Measurements from ENCODE around the gene FANCM. TPM values are rescaled to one million over a fixed set of nuclear protein-coding genes. Genes with fewer than 3 reads are reported as not detected.
"Not testable (repeated sequence)": the region's sequence is repeated elsewhere in the genome, so short reads cannot be mapped to it uniquely, and the experiment has no call there.

FANCM gene
- total RNA-seq, 1 experiment from 2014 or later: 11.4 TPM

DNA sequence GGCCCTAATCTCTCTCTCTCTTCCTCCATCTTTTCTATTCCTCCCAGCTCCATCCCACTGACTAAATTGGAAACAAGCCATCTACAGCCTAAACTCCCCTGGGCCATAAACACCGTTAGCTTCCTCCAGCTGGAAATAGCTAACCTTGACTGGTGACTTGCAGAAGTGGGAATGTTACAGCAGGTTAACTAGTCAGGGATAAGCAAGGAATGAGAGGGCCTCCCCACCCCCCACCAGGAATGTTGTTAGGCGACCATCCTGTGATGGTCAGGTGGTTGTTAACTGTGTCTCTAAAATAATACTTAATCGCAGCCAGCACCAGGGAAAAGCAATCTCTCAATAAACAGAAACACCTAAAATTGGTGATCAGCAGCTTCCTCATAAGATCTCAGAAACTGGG, 76.5 kb downstream of the FANCM start:
- CTCF ChIA-PET: no interaction called here
- intact Hi-C loops (cut with micrococcal nuclease; ENCODE audit: unreplicated experiment): no loop called here
- TF ChIP-seq, protein P1, sequence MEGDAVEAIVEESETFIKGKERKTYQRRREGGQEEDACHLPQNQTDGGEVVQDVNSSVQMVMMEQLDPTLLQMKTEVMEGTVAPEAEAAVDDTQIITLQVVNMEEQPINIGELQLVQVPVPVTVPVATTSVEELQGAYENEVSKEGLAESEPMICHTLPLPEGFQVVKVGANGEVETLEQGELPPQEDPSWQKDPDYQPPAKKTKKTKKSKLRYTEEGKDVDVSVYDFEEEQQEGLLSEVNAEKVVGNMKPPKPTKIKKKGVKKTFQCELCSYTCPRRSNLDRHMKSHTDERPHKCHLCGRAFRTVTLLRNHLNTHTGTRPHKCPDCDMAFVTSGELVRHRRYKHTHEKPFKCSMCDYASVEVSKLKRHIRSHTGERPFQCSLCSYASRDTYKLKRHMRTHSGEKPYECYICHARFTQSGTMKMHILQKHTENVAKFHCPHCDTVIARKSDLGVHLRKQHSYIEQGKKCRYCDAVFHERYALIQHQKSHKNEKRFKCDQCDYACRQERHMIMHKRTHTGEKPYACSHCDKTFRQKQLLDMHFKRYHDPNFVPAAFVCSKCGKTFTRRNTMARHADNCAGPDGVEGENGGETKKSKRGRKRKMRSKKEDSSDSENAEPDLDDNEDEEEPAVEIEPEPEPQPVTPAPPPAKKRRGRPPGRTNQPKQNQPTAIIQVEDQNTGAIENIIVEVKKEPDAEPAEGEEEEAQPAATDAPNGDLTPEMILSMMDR (IDR thresholded peaks at IDR 0.05; ENCODE audit: unreplicated experiment): no peak
- no peaks in the 10 kb centered on the region for H3K27me3 Mint-ChIP-seq (ENCODE audit: unreplicated experiment)
- no peaks in the 10 kb centered on the region for H3K9me3 Mint-ChIP-seq (ENCODE audit: low read depth, unreplicated experiment)
- DNase-seq: no peak
- H3K36me3 Mint-ChIP-seq (ENCODE audit: insufficient read depth, unreplicated experiment): peaks cover 15% of the 10 kb centered on the region
- BruUV-seq (replicated peaks): no TSS peak
- no peak overlapping the region for H3K4me3 Mint-ChIP-seq (ENCODE audit: low read depth, unreplicated experiment)
- H3K4me1 Mint-ChIP-seq (ENCODE audit: low read depth, unreplicated experiment): peaks cover 7% of the 10 kb centered on the region
- H3K27ac Mint-ChIP-seq (ENCODE audit: unreplicated experiment): no peak overlapping the region

DNA sequence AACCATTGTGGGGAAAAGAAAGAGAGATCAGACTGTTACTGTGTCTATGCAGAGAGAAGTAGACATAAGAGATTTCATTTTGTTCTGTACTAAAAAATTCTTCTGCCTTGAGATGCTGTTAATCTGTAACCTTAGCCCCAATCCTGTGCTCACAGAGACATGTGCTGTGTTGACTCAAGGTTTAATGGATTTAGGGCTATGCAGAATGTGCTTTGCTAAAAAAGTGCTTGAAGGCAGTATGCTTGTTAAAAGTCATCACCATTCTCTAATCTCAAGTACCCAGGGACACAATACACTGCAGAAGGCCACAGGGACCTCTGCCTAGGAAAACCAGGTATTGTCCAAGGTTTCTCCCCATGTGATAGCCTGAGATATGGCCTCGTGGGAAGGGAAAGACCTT, 78.0 kb downstream of the FANCM start:
- H3K9me3 Mint-ChIP-seq (ENCODE audit: low read depth, unreplicated experiment); DNase-seq; H3K27me3 Mint-ChIP-seq (ENCODE audit: unreplicated experiment); intact Hi-C loops (cut with micrococcal nuclease; ENCODE audit: unreplicated experiment); H3K27ac Mint-ChIP-seq (ENCODE audit: unreplicated experiment); CTCF ChIA-PET; H3K4me1 Mint-ChIP-seq (ENCODE audit: low read depth, unreplicated experiment); H3K4me3 Mint-ChIP-seq (ENCODE audit: low read depth, unreplicated experiment); BruUV-seq (replicated peaks): not testable (repeated sequence)
- peaks cover 15% of the 10 kb centered on the region for H3K36me3 Mint-ChIP-seq (ENCODE audit: insufficient read depth, unreplicated experiment)

DNA sequence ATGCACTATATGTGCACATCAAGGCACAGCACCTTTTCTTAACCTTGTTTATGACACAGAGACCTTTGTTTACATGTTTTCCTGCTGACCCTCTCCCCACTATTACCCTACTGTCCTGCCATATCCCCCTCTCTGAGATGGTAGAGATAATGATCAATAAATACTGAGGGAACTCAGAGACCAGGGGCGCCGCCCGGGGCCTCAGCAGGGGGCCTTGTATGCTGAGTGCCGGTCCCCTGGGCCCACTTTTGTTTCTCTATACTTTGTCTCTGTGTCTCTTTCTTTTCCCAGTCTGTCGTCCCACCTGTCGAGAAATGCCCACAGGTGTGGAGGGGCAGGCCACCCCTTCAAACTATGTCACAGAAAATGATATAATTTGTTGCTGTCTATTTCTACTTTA, 78.6 kb downstream of the FANCM start:
- CTCF ChIA-PET; H3K4me3 Mint-ChIP-seq (ENCODE audit: low read depth, unreplicated experiment); BruUV-seq (replicated peaks); H3K27ac Mint-ChIP-seq (ENCODE audit: unreplicated experiment); intact Hi-C loops (cut with micrococcal nuclease; ENCODE audit: unreplicated experiment); H3K27me3 Mint-ChIP-seq (ENCODE audit: unreplicated experiment); H3K4me1 Mint-ChIP-seq (ENCODE audit: low read depth, unreplicated experiment); DNase-seq; H3K9me3 Mint-ChIP-seq (ENCODE audit: low read depth, unreplicated experiment): not testable (repeated sequence)
- peaks cover 15% of the 10 kb centered on the region for H3K36me3 Mint-ChIP-seq (ENCODE audit: insufficient read depth, unreplicated experiment)

DNA sequence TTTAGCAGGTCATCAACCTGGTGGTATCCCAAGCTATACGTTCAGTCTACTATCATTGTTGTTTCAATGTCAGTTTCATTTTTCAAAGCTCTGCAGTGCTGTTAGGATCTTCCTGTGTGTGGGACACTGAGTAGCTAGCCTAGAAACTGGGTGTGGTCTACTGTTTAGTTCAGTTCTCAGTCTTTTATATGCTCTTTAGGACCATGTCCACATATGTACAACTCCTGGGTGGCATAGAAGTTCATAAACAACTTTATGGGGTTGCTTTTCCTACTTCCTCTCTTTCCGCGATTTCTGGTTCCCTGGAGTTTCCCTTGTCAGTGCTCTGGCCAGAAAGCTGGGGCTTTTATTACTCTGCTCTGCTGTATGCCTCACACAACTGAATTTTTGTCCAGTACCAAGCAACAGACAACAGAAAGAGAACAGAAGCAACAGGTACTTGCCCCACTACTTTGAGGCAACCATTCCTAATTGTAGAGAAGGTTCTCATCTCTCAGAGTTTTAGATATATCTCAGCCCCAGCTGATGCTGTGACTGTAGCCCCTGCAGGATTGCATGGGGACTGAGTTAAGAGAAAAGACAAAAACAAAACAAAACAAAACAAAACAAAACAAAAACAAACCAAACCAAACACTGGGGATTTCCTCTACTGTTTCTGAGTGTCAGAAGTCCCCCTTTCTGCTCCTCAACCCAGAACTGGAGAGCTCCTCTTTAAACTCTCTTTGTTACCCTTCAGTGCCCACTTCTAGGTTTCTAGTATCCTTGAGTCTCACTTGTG, 86.9 kb downstream of the FANCM start:
- TF ChIP-seq, protein P1 (IDR thresholded peaks at IDR 0.05; ENCODE audit: unreplicated experiment): no peak
- no TSS peak for BruUV-seq (replicated peaks)
- DNase-seq: no peak
- intact Hi-C loops (cut with micrococcal nuclease; ENCODE audit: unreplicated experiment): no loop called here
- Mint-ChIP-seq H3K27ac (ENCODE audit: unreplicated experiment) (no peak overlapping the region), H3K36me3 (ENCODE audit: insufficient read depth, unreplicated experiment) (peaks cover 20% of the 10 kb centered on the region), H3K4me3 (ENCODE audit: low read depth, unreplicated experiment) (no peak overlapping the region), H3K9me3 (ENCODE audit: low read depth, unreplicated experiment) (no peaks in the 10 kb centered on the region), H3K4me1 (ENCODE audit: low read depth, unreplicated experiment) (no peaks in the 10 kb centered on the region), H3K27me3 (ENCODE audit: unreplicated experiment) (no peaks in the 10 kb centered on the region)
- CTCF ChIA-PET: no interaction called here

DNA sequence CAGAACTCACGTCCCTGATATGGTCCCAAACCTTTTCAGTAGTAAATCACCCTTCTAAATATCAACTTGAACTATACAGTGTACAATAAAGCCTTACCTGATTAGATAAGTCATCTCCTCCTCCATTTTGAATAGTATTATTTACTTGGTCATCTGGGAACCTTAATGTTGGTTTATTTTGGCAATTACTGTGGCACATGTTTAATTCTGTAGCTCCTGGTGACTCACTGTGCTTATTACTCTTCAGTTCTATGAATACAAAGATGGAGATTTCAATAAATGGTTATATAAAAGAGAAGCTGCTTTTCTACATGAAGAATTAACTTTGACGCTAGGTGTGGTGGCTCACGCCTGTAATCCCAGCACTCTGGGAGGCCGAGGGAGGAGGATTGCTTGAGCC, 91.8 kb downstream of the FANCM start:
- no peaks in the 10 kb centered on the region for H3K27me3 Mint-ChIP-seq (ENCODE audit: unreplicated experiment)
- CTCF ChIA-PET: no interaction called here
- no peaks in the 10 kb centered on the region for H3K9me3 Mint-ChIP-seq (ENCODE audit: low read depth, unreplicated experiment)
- no peaks in the 10 kb centered on the region for H3K4me1 Mint-ChIP-seq (ENCODE audit: low read depth, unreplicated experiment)
- H3K4me3 Mint-ChIP-seq (ENCODE audit: low read depth, unreplicated experiment): no peak overlapping the region
- no peak for DNase-seq
- BruUV-seq (replicated peaks): no TSS peak
- peaks cover 27% of the 10 kb centered on the region for H3K36me3 Mint-ChIP-seq (ENCODE audit: insufficient read depth, unreplicated experiment)
- TF ChIP-seq, protein P1 (IDR thresholded peaks at IDR 0.05; ENCODE audit: unreplicated experiment): no peak
- no peak overlapping the region for H3K27ac Mint-ChIP-seq (ENCODE audit: unreplicated experiment)
- intact Hi-C loops (cut with micrococcal nuclease; ENCODE audit: unreplicated experiment): no loop called here

All from Calu3 (cell line).